AG04449 (cell line): Measurements from ENCODE around the gene RUNX1.

Source experiments
- CTCF ChIA-PET: fragments of 350-600 bp; formaldehyde crosslinking; extraction: SDS; loops from one replicate; lab custom pipeline; 2021; ENCODE audit warnings: antibody characterized with exemption; lab: Yijun Ruan, JAX
- POLR2A ChIA-PET: fragments of 400-600, 350-600 bp; formaldehyde crosslinking; extraction: SDS; loops from one replicate; lab custom pipeline; 2020; ENCODE audit warnings: antibody characterized with exemption, inconsistent platforms; lab: Yijun Ruan, JAX
- DNase-seq: peaks from one replicate; pipeline ENCODE4 v3.0.0-alpha.2; 2010; ENCODE audit warnings: low read depth, low spot score
- H3K4me3 ChIP-seq: 2 replicates; pipeline ENCODE4 v1.5.1; 2011; ENCODE audit warnings: low read depth, mild to moderate bottlenecking, control low read depth, low read length
- CTCF ChIP-seq: IDR thresholded peaks from one replicate; pipeline ENCODE4 v1.5.1; 2011; ENCODE audit warnings: mild to moderate bottlenecking, moderate library complexity, low read length, control low read depth, inconsistent platforms; ENCODE audit not compliant: insufficient read depth; ENCODE audit errors: missing control alignments

RUNX1 gene

GRCh38 chr21:34878501-34878900 lies 170.6 kb downstream of the RUNX1 start:
- POLR2A ChIA-PET: no interaction called here
- no peak for DNase-seq
- CTCF ChIA-PET: interaction anchor here (1.6 to 3.1 kb wide), 2 partner anchors 12 to 133 kb away, joined by 4 to 14 read pairs; no protein-coding TSS in a partner anchor
- H3K4me3 ChIP-seq: no peak overlapping the region
- no peak for TF ChIP-seq CTCF

GRCh38 chr21:34877485-34878128 lies 171.5 kb downstream of the RUNX1 start:
- ChIA-PET POLR2A (interaction anchor here (0.6 to 2.0 kb wide), 2 partner anchors 9 to 170 kb away, joined by 6 read pairs; no protein-coding TSS in a partner anchor), CTCF (interaction anchor here (0.7 to 3.1 kb wide), 4 partner anchors 8 to 223 kb away, joined by 4 to 14 read pairs (median 5); no protein-coding TSS in a partner anchor)
- no peak overlapping the region for H3K4me3 ChIP-seq
- DNase-seq: no peak
- TF ChIP-seq CTCF: no peak

- H3K4me3 ChIP-seq: no peak overlapping the region
- DNase-seq: no peak
- CTCF ChIA-PET: interaction anchor here (1.9 kb wide), 1 partner anchor 130 kb away, joined by 11 read pairs; no protein-coding TSS in a partner anchor
- POLR2A ChIA-PET: interaction anchor here (2.0 kb wide), 1 partner anchor 11 kb away, joined by 6 read pairs; no protein-coding TSS in a partner anchor
- no peak for TF ChIP-seq CTCF
These were observed 173.3 kb downstream of the RUNX1 start for GRCh38 chr21:34875830-34876229.

GRCh38 chr21:34874684-34875513 lies 174.2 kb downstream of the RUNX1 start:
- CTCF ChIA-PET: interaction anchor here (1.1 to 1.3 kb wide), 2 partner anchors 129 to 1066 kb away, joined by 3 to 6 read pairs; no protein-coding TSS in a partner anchor
- no peak overlapping the region for H3K4me3 ChIP-seq
- POLR2A ChIA-PET: interaction anchor here (0.7 kb wide), 1 partner anchor 29 kb away, joined by 3 read pairs; no protein-coding TSS in a partner anchor
- DNase-seq: no peak
- no peak for TF ChIP-seq CTCF

GRCh38 chr21:34871026-34871908 lies 177.8 kb downstream of the RUNX1 start:
- ChIA-PET POLR2A (no interaction called here), CTCF (interaction anchor here (0.7 to 1.6 kb wide), 2 partner anchors 108 to 125 kb away, joined by 3 read pairs; no protein-coding TSS in a partner anchor)
- TF ChIP-seq CTCF: no peak
- no peak overlapping the region for H3K4me3 ChIP-seq
- no peak for DNase-seq
